ENCODE results near the gene SGIP1.

GRCh38 chr1:66704177-66704875, 170.4 kb downstream of the SGIP1 start:
- TF ChIP-seq POLR2AphosphoS5 (IDR thresholded peaks at IDR 0.05; ENCODE audit: low read depth, low read length) (no peak), POLR2A (IDR thresholded peaks at IDR 0.05; ENCODE audit: low read depth, low read length) (no peak), TAF1 (IDR thresholded peaks at IDR 0.05; ENCODE audit: low read depth, low read length) (no peak)
